B cell (primary cell): Measurements from ENCODE around the gene ARSJ. TPM values are rescaled to one million over a fixed set of nuclear protein-coding genes. Genes with fewer than 3 reads are reported as not detected.
"Not testable (repeated sequence)": the region's sequence is repeated elsewhere in the genome, so short reads cannot be mapped to it uniquely, and the experiment has no call there.

Experiments
- ATAC-seq: fragments of 200-7000 bp; cut with Tn5 transposase; one replicate; pipeline ENCODE4 v1.10.0; 2021; ENCODE audit warnings: low read depth, mild to moderate bottlenecking, moderate number of reproducible peaks, moderate library complexity
- CTCF ChIA-PET: fragments of 350-600 bp; sonication (Branson Sonifier 250); formaldehyde crosslinking; loops from one replicate; lab custom pipeline; 2021; ENCODE audit warnings: antibody characterized with exemption, inconsistent platforms; lab: Charles Lee
- POLR2A ChIA-PET: fragments of 350-600 bp; sonication (Branson Sonifier 250); formaldehyde crosslinking; loops from one replicate; lab custom pipeline; 2021; ENCODE audit warnings: antibody characterized with exemption; lab: Charles Lee
- DNase-seq: peaks from one replicate; pipeline ENCODE4 v3.0.0; 2013
- H2AFZ ChIP-seq: 2 replicates; pipeline ENCODE4 v1.6.1; 2012; ENCODE audit warnings: mild to moderate bottlenecking, low read depth, low read length; ENCODE audit not compliant: insufficient read depth, poor library complexity, severe bottlenecking
- H3K27ac ChIP-seq, 2 donors: 1 replicate in 1 of 2; 2 replicates in 1 of 2; pipeline ENCODE4 v1.5.1; 2012 to 2013; ENCODE audit warnings: low read length in 2 of 2, mild to moderate bottlenecking in 2 of 2, moderate library complexity in 1 of 2
- H3K27me3 ChIP-seq, 4 experiments: fragments of 200-600 bp in 1 of 4; sonication (generic) in 1 of 4; replicated peaks in 1 of 4; 1 replicate in 2 of 4; 2 replicates in 2 of 4; pipeline versions ENCODE4 v1.6.1 to v1.7.0; 2013 to 2016; ENCODE audit warnings: low read length in 3 of 4, mild to moderate bottlenecking in 2 of 4, mixed read lengths in 1 of 4, moderate library complexity in 1 of 4; ENCODE audit not compliant: insufficient read depth in 4 of 4, control insufficient read depth in 3 of 4; ENCODE audit errors: control extremely low read depth in 1 of 4
- H3K36me3 ChIP-seq, 2 experiments: replicated peaks in 1 of 2; 1 replicate in 1 of 2; 2 replicates in 1 of 2; pipeline versions ENCODE4 v1.6.1 to v1.7.1; 2013; ENCODE audit warnings: low read length in 1 of 2; ENCODE audit not compliant: insufficient read depth in 2 of 2, control insufficient read depth in 1 of 2; ENCODE audit errors: control extremely low read depth in 1 of 2, extremely low read depth in 1 of 2
- H3K4me1 ChIP-seq, 2 donors: fragments of 200-600 bp in 1 of 2; sonication (generic) in 1 of 2; 1 replicate in 1 of 2; 2 replicates in 1 of 2; pipeline versions ENCODE4 v1.5.1 to v1.6.1; 2013 to 2017; ENCODE audit warnings: low read length in 2 of 2; ENCODE audit not compliant: control insufficient read depth in 2 of 2, insufficient read depth in 2 of 2
- H3K4me2 ChIP-seq: replicated peaks from 2 replicates; pipeline ENCODE3; 2012; ENCODE audit warnings: mild to moderate bottlenecking, low read depth, low read length; ENCODE audit not compliant: poor library complexity, severe bottlenecking
- H3K4me3 ChIP-seq, 5 experiments: fragments of 200-600 bp in 1 of 5; sonication (generic) in 1 of 5; 1 replicate in 3 of 5; 2 replicates in 2 of 5; pipeline versions ENCODE4 v1.5.1 to v1.7.0; 2011 to 2016; ENCODE audit warnings: low read length in 4 of 5, mild to moderate bottlenecking in 4 of 5, low read depth in 2 of 5, control low read depth in 1 of 5, moderate library complexity in 1 of 5; ENCODE audit not compliant: insufficient read depth in 1 of 5; ENCODE audit errors: control extremely low read depth in 1 of 5, extremely low read depth in 1 of 5
- H3K79me2 ChIP-seq: fragments of 200-600 bp; sonication (generic); one replicate; pipeline ENCODE4 v1.6.0; 2016; ENCODE audit warnings: low read length; ENCODE audit not compliant: control insufficient read depth, insufficient read depth
- H3K9ac ChIP-seq: fragments of 200-600 bp; sonication (generic); 2 replicates; pipeline ENCODE4 v1.6.1; 2017; ENCODE audit warnings: mild to moderate bottlenecking, low read length, moderate library complexity
- H3K9me3 ChIP-seq, 3 donors: one replicate each; pipeline versions ENCODE4 v1.6.1 to v1.7.1; 2013; ENCODE audit warnings: low read length in 2 of 3; ENCODE audit not compliant: control insufficient read depth in 2 of 3, insufficient read depth in 1 of 3; ENCODE audit errors: control extremely low read depth in 1 of 3
- H4K20me1 ChIP-seq: 2 replicates; pipeline ENCODE4 v1.6.0; 2012; ENCODE audit warnings: mild to moderate bottlenecking, low read length; ENCODE audit not compliant: insufficient read depth, control insufficient read depth, poor library complexity, severe bottlenecking
- H3K27ac Mint-ChIP-seq: one replicate; pipeline ENCODE4 v1.8.0; 2021; ENCODE audit warnings: mixed read lengths
- H3K27me3 Mint-ChIP-seq: one replicate; pipeline ENCODE4 v1.8.0; 2021; ENCODE audit warnings: mixed read lengths
- H3K4me1 Mint-ChIP-seq: one replicate; pipeline ENCODE4 v1.8.0; 2021; ENCODE audit warnings: mixed read lengths
- H3K4me3 Mint-ChIP-seq: one replicate; pipeline ENCODE4 v1.8.0; 2021; ENCODE audit warnings: mixed read lengths
- H3K9me3 Mint-ChIP-seq: one replicate; pipeline ENCODE4 v1.8.0; 2022; ENCODE audit warnings: mixed read lengths; ENCODE audit not compliant: insufficient read depth
- EZH2 ChIP-seq: IDR thresholded peaks from 2 replicates; pipeline ENCODE4 v1.6.1; 2012; ENCODE audit warnings: borderline replicate concordance, low read depth, mild to moderate bottlenecking, moderate library complexity, low read length; ENCODE audit not compliant: insufficient read depth, poor library complexity, severe bottlenecking
- WGBS: methylation state at CpG from one replicate; pipeline ENCODE4 v1.1.5; 2013; ENCODE audit warnings: missing lambda C conversion rate; ENCODE audit not compliant: insufficient coverage; 5-methylcytosine and 5-hydroxymethylcytosine counted together
- intact Hi-C: fragments of 100-400 bp; cut with micrococcal nuclease; formaldehyde crosslinking; loops from one replicate; pipeline ENCODE4 v1.10.0; 2022
- polyA plus RNA-seq: library from polyadenylated mRNA; depleted of rRNA; stranded (reverse); fragments of >200 nt; gene quantifications from 2 replicates; pipeline ENCODE4 v1.2.3, GENCODE V29; 2012
- total RNA-seq, 2 donors: library from RNA; stranded (reverse); fragments of 120-200 nt in 1 of 2; gene quantifications; 1 replicate in 1 of 2; 2 replicates in 1 of 2; pipeline versions ENCODE4 v1.2.3 to v1.2.4, GENCODE V29; 2013 to 2022

Gene ARSJ
- total and polyA plus RNA-seq, 2 donors (not counting 1 experiment from before 2014, with no cell fraction given) = not detected

- no peaks in the 10 kb centered on the region for H3K4me1 Mint-ChIP-seq
- no peak for TF ChIP-seq EZH2
- Histone ChIP-seq H3K79me2 (no peaks in the 10 kb centered on the region), H3K4me1 (no peaks in the 10 kb centered on the region), H4K20me1 (no peaks in the 10 kb centered on the region), H3K4me2 (no peak overlapping the region), H2AFZ (no peak overlapping the region), H3K4me3 (no peak overlapping the region), H3K27me3 (peaks cover 0 to 5% (median 3%) of the 10 kb centered on the region in 4 experiments), H3K9me3 (no peaks in the 10 kb centered on the region), H3K9ac (no peak overlapping the region), H3K36me3 (no peaks in the 10 kb centered on the region), H3K27ac (no peak overlapping the region)
- WGBS = no CpG with 5 or more reads among the region's 1 CpG
- intact Hi-C loops = no loop called here
- H3K9me3 Mint-ChIP-seq = no peaks in the 10 kb centered on the region
- ATAC-seq = no peak
- H3K4me3 Mint-ChIP-seq = no peak overlapping the region
- CTCF ChIA-PET = no interaction called here
- H3K27me3 Mint-ChIP-seq = peaks cover 14% of the 10 kb centered on the region
- H3K27ac Mint-ChIP-seq = no peak overlapping the region
- POLR2A ChIA-PET = no interaction called here
- no peak for DNase-seq
Observed at GRCh38 chr4:113941836-113942235, 37.6 kb downstream of the ARSJ start.

DNA sequence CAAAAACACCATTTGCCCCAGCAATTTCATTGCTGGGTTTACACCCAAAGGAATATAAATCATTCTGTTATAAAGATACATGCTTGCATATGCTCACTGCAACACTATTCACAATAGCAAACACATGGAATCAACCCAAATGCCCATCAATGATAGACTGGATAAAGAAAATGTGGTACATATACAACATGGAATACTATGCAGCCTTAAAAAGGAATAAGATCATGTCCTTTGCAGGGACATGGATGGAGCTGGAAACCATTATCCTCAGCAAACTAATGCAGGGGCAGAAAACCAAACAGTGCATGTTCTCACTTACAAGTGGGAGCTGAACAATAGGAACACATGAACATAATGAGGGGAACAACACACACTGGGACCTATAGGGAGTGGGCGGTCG, 39.3 kb downstream of the ARSJ start:
- DNase-seq, H3K27me3 Mint-ChIP-seq, H3K27ac ChIP-seq, H3K4me1 Mint-ChIP-seq, CTCF ChIA-PET, H3K9me3 Mint-ChIP-seq, H3K27ac Mint-ChIP-seq, H3K4me3 Mint-ChIP-seq, H3K4me1 ChIP-seq, H3K4me3 ChIP-seq, H3K9ac ChIP-seq, H3K79me2 ChIP-seq, H3K4me2 ChIP-seq, ATAC-seq, H4K20me1 ChIP-seq, H3K9me3 ChIP-seq, H3K27me3 ChIP-seq, intact Hi-C loops, H2AFZ ChIP-seq, H3K36me3 ChIP-seq, POLR2A ChIA-PET: not testable (repeated sequence)
- 100% methylated on average over 2 of the region's 2 CpGs for WGBS
